B cell (primary cell): ENCODE measurements around the gene WBP2. TPM values are rescaled to one million over a fixed set of nuclear protein-coding genes. Genes with fewer than 3 reads are reported as not detected.

Experiments
- ATAC-seq: fragments of 200-7000 bp; cut with Tn5 transposase; one replicate; pipeline ENCODE4 v1.10.0; 2021; ENCODE audit warnings: low read depth, mild to moderate bottlenecking, moderate number of reproducible peaks, moderate library complexity
- CTCF ChIA-PET: fragments of 350-600 bp; sonication (Branson Sonifier 250); formaldehyde crosslinking; loops from one replicate; lab custom pipeline; 2021; ENCODE audit warnings: antibody characterized with exemption, inconsistent platforms; lab: Charles Lee
- POLR2A ChIA-PET: fragments of 350-600 bp; sonication (Branson Sonifier 250); formaldehyde crosslinking; loops from one replicate; lab custom pipeline; 2021; ENCODE audit warnings: antibody characterized with exemption; lab: Charles Lee
- DNase-seq: peaks from one replicate; pipeline ENCODE4 v3.0.0; 2013
- H2AFZ ChIP-seq: 2 replicates; pipeline ENCODE4 v1.6.1; 2012; ENCODE audit warnings: mild to moderate bottlenecking, low read depth, low read length; ENCODE audit not compliant: insufficient read depth, poor library complexity, severe bottlenecking
- H3K27ac ChIP-seq, 2 donors: 1 replicate in 1 of 2; 2 replicates in 1 of 2; pipeline ENCODE4 v1.5.1; 2012 to 2013; ENCODE audit warnings: low read length in 2 of 2, mild to moderate bottlenecking in 2 of 2, moderate library complexity in 1 of 2
- H3K27me3 ChIP-seq, 4 experiments: fragments of 200-600 bp in 1 of 4; sonication (generic) in 1 of 4; replicated peaks in 1 of 4; 1 replicate in 2 of 4; 2 replicates in 2 of 4; pipeline versions ENCODE4 v1.6.1 to v1.7.0; 2013 to 2016; ENCODE audit warnings: low read length in 3 of 4, mild to moderate bottlenecking in 2 of 4, mixed read lengths in 1 of 4, moderate library complexity in 1 of 4; ENCODE audit not compliant: insufficient read depth in 4 of 4, control insufficient read depth in 3 of 4; ENCODE audit errors: control extremely low read depth in 1 of 4
- H3K36me3 ChIP-seq, 2 experiments: replicated peaks in 1 of 2; 1 replicate in 1 of 2; 2 replicates in 1 of 2; pipeline versions ENCODE4 v1.6.1 to v1.7.1; 2013; ENCODE audit warnings: low read length in 1 of 2; ENCODE audit not compliant: insufficient read depth in 2 of 2, control insufficient read depth in 1 of 2; ENCODE audit errors: control extremely low read depth in 1 of 2, extremely low read depth in 1 of 2
- H3K4me1 ChIP-seq, 2 donors: fragments of 200-600 bp in 1 of 2; sonication (generic) in 1 of 2; 1 replicate in 1 of 2; 2 replicates in 1 of 2; pipeline versions ENCODE4 v1.5.1 to v1.6.1; 2013 to 2017; ENCODE audit warnings: low read length in 2 of 2; ENCODE audit not compliant: control insufficient read depth in 2 of 2, insufficient read depth in 2 of 2
- H3K4me2 ChIP-seq: replicated peaks from 2 replicates; pipeline ENCODE3; 2012; ENCODE audit warnings: mild to moderate bottlenecking, low read depth, low read length; ENCODE audit not compliant: poor library complexity, severe bottlenecking
- H3K4me3 ChIP-seq, 5 experiments: fragments of 200-600 bp in 1 of 5; sonication (generic) in 1 of 5; 1 replicate in 3 of 5; 2 replicates in 2 of 5; pipeline versions ENCODE4 v1.5.1 to v1.7.0; 2011 to 2016; ENCODE audit warnings: low read length in 4 of 5, mild to moderate bottlenecking in 4 of 5, low read depth in 2 of 5, control low read depth in 1 of 5, moderate library complexity in 1 of 5; ENCODE audit not compliant: insufficient read depth in 1 of 5; ENCODE audit errors: control extremely low read depth in 1 of 5, extremely low read depth in 1 of 5
- H3K79me2 ChIP-seq: fragments of 200-600 bp; sonication (generic); one replicate; pipeline ENCODE4 v1.6.0; 2016; ENCODE audit warnings: low read length; ENCODE audit not compliant: control insufficient read depth, insufficient read depth
- H3K9ac ChIP-seq: fragments of 200-600 bp; sonication (generic); 2 replicates; pipeline ENCODE4 v1.6.1; 2017; ENCODE audit warnings: mild to moderate bottlenecking, low read length, moderate library complexity
- H3K9me3 ChIP-seq, 3 donors: one replicate each; pipeline versions ENCODE4 v1.6.1 to v1.7.1; 2013; ENCODE audit warnings: low read length in 2 of 3; ENCODE audit not compliant: control insufficient read depth in 2 of 3, insufficient read depth in 1 of 3; ENCODE audit errors: control extremely low read depth in 1 of 3
- H4K20me1 ChIP-seq: 2 replicates; pipeline ENCODE4 v1.6.0; 2012; ENCODE audit warnings: mild to moderate bottlenecking, low read length; ENCODE audit not compliant: insufficient read depth, control insufficient read depth, poor library complexity, severe bottlenecking
- H3K27ac Mint-ChIP-seq: one replicate; pipeline ENCODE4 v1.8.0; 2021; ENCODE audit warnings: mixed read lengths
- H3K27me3 Mint-ChIP-seq: one replicate; pipeline ENCODE4 v1.8.0; 2021; ENCODE audit warnings: mixed read lengths
- H3K4me1 Mint-ChIP-seq: one replicate; pipeline ENCODE4 v1.8.0; 2021; ENCODE audit warnings: mixed read lengths
- H3K4me3 Mint-ChIP-seq: one replicate; pipeline ENCODE4 v1.8.0; 2021; ENCODE audit warnings: mixed read lengths
- H3K9me3 Mint-ChIP-seq: one replicate; pipeline ENCODE4 v1.8.0; 2022; ENCODE audit warnings: mixed read lengths; ENCODE audit not compliant: insufficient read depth
- EZH2 ChIP-seq: IDR thresholded peaks from 2 replicates; pipeline ENCODE4 v1.6.1; 2012; ENCODE audit warnings: borderline replicate concordance, low read depth, mild to moderate bottlenecking, moderate library complexity, low read length; ENCODE audit not compliant: insufficient read depth, poor library complexity, severe bottlenecking
- WGBS: methylation state at CpG from one replicate; pipeline ENCODE4 v1.1.5; 2013; ENCODE audit warnings: missing lambda C conversion rate; ENCODE audit not compliant: insufficient coverage; 5-methylcytosine and 5-hydroxymethylcytosine counted together
- intact Hi-C: fragments of 100-400 bp; cut with micrococcal nuclease; formaldehyde crosslinking; loops from one replicate; pipeline ENCODE4 v1.10.0; 2022
- polyA plus RNA-seq: library from polyadenylated mRNA; depleted of rRNA; stranded (reverse); fragments of >200 nt; gene quantifications from 2 replicates; pipeline ENCODE4 v1.2.3, GENCODE V29; 2012
- total RNA-seq, 2 donors: library from RNA; stranded (reverse); fragments of 120-200 nt in 1 of 2; gene quantifications; 1 replicate in 1 of 2; 2 replicates in 1 of 2; pipeline versions ENCODE4 v1.2.3 to v1.2.4, GENCODE V29; 2013 to 2022
- TF ChIP-seq, protein P1 (sequence below): fragments of 200-600 bp; IDR thresholded peaks from one replicate; pipeline ENCODE4 v1.8.0; 2022; ENCODE audit warnings: antibody characterized with exemption, mild to moderate bottlenecking

The WBP2 gene
- total and polyA plus RNA-seq, 2 donors (not counting 1 experiment from before 2014, with no cell fraction given): 88.6 to 140 TPM

DNA sequence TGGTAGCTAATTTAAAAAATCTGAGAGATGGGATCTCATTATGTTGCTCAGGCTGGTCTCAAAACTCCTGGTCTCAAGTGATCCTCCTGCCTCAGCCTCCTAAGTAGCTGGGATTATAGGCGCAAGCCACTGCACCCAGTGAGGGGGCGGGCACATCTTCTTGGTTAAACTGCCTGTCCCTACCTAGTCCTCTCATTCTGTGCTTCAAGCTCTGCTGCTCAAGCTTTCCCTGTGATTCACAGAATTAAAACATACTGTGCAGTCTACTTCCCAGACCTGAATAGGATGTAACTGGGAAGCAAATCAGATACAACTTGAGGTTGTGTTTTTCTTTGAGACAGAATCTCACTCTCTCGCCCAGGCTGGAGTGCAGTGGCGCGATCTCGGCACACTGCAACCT, 47.3 kb upstream of the WBP2 start:
- Histone ChIP-seq H4K20me1 (peaks cover 14% of the 10 kb centered on the region), H3K4me3 (no peak overlapping the region), H3K9me3 (no peaks in the 10 kb centered on the region), H3K27ac (no peak overlapping the region), H3K4me2 (no peak overlapping the region), H2AFZ (no peak overlapping the region), H3K79me2 (peaks cover 17% of the 10 kb centered on the region), H3K4me1 (peaks cover 3 to 17% of the 10 kb centered on the region in 2 donors), H3K27me3 (no peaks in the 10 kb centered on the region), H3K36me3 (peaks cover 0 to 47% of the 10 kb centered on the region in 2 experiments), H3K9ac (no peak overlapping the region)
- no peaks in the 10 kb centered on the region for H3K27me3 Mint-ChIP-seq
- POLR2A ChIA-PET: interaction anchor here (0.6 kb wide), 1 partner anchor 130 kb away, joined by 8 read pairs; no protein-coding TSS in a partner anchor
- H3K9me3 Mint-ChIP-seq: no peaks in the 10 kb centered on the region
- H3K4me3 Mint-ChIP-seq: no peak overlapping the region
- TF ChIP-seq EZH2: no peak
- TF ChIP-seq, protein P1, sequence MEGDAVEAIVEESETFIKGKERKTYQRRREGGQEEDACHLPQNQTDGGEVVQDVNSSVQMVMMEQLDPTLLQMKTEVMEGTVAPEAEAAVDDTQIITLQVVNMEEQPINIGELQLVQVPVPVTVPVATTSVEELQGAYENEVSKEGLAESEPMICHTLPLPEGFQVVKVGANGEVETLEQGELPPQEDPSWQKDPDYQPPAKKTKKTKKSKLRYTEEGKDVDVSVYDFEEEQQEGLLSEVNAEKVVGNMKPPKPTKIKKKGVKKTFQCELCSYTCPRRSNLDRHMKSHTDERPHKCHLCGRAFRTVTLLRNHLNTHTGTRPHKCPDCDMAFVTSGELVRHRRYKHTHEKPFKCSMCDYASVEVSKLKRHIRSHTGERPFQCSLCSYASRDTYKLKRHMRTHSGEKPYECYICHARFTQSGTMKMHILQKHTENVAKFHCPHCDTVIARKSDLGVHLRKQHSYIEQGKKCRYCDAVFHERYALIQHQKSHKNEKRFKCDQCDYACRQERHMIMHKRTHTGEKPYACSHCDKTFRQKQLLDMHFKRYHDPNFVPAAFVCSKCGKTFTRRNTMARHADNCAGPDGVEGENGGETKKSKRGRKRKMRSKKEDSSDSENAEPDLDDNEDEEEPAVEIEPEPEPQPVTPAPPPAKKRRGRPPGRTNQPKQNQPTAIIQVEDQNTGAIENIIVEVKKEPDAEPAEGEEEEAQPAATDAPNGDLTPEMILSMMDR: no peak
- no peak for DNase-seq
- peaks cover 13% of the 10 kb centered on the region for H3K4me1 Mint-ChIP-seq
- intact Hi-C loops: loop anchor here (10.0 kb wide), 1 partner anchor 362 kb away; the partner anchor contains the start of gene UBALD2
- WGBS: 94% methylated on average over 6 of the region's 6 CpGs
- CTCF ChIA-PET: interaction anchor here (0.6 kb wide), 1 partner anchor 745 kb away, joined by 3 read pairs; no protein-coding TSS in a partner anchor
- no peak overlapping the region for H3K27ac Mint-ChIP-seq
- ATAC-seq: no peak

- Mint-ChIP-seq H3K9me3 (no peaks in the 10 kb centered on the region), H3K4me1 (peaks cover 15% of the 10 kb centered on the region), H3K27ac (no peak overlapping the region), H3K4me3 (no peak overlapping the region), H3K27me3 (no peaks in the 10 kb centered on the region)
- Histone ChIP-seq H2AFZ (no peak overlapping the region), H3K4me1 (peaks cover 7 to 22% of the 10 kb centered on the region in 2 donors), H3K9ac (no peak overlapping the region), H3K4me2 (no peak overlapping the region), H3K79me2 (peaks cover 17% of the 10 kb centered on the region), H3K27ac (no peak overlapping the region), H3K4me3 (no peak overlapping the region), H3K36me3 (peaks cover 0 to 48% of the 10 kb centered on the region in 2 experiments), H4K20me1 (peaks cover 14% of the 10 kb centered on the region), H3K9me3 (no peaks in the 10 kb centered on the region), H3K27me3 (no peaks in the 10 kb centered on the region)
- intact Hi-C loops: loop anchor here (10.0 kb wide), 1 partner anchor 363 kb away; the partner anchor contains the start of gene UBALD2
- no peak for ATAC-seq
- TF ChIP-seq, protein P1: no peak
- TF ChIP-seq EZH2: no peak
- DNase-seq: no peak
- 98% methylated on average over 15 of the region's 18 CpGs for WGBS
- CTCF ChIA-PET: interaction anchor here (0.6 kb wide), 2 partner anchors 153 to 745 kb away, joined by 3 to 4 read pairs; no protein-coding TSS in a partner anchor
- POLR2A ChIA-PET: interaction anchor here (0.6 kb wide), 1 partner anchor 681 kb away, joined by 4 read pairs; no protein-coding TSS in a partner anchor
These were observed 46.6 kb upstream of the WBP2 start for GRCh38 chr17:75901727-75902126.
